Measurements from ENCODE around the gene LRRC59. TPM values are rescaled to one million over a fixed set of nuclear protein-coding genes. Genes with fewer than 3 reads are reported as not detected.

LRRC59 gene
- total and polyA plus RNA-seq, 2 of the 8 experiments (the other 6 are each of a cell fraction or from before 2014, with no cell fraction given), result 48.3 to 117 TPM

DNA sequence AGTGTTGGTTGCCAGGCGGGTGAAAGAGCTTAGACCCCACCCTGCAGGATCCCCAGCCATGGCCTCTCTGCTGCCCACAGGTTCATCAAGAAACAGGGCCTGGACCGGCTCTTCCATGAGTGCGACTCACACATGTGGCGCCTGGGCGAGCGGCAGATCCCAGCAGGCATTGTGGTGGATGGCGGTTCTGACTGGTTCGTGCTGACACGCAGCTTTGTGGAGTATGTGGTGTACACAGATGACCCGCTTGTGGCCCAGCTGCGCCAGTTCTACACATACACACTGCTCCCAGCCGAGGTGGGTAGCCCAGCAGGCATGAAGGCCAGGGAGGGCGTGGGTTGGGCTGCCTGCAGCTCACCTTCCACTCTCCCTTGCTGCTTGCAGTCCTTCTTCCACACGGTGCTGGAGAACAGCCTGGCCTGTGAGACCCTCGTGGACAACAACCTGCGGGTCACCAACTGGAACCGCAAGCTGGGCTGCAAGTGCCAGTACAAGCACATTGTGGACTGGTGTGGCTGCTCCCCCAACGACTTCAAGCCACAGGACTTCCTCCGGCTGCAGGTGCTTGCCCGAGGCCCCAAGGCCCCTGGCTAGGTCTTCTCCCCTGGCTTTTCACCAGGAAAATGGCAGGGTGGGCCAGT, 41.5 kb downstream of the LRRC59 start:
- no peak for FAIRE-seq
- H3K36me3 ChIP-seq (ENCODE audit: control insufficient read depth in 2 of 4, insufficient read depth in 4 of 4, low read length in 3 of 4), result peaks cover 14 to 54% (median 33%) of the 10 kb centered on the region in 4 experiments
- TF ChIP-seq CHD1 (IDR thresholded peaks at IDR 0.05; ENCODE audit: low read depth, low read length), result no peak
- TF ChIP-seq HDAC6 (IDR thresholded peaks at IDR 0.05; ENCODE audit: low read depth, low read length), result no peak
- TF ChIP-seq CEBPB (IDR thresholded peaks at IDR 0.05; ENCODE audit: low read depth, low read length), result no peak
- TF ChIP-seq, protein P1, sequence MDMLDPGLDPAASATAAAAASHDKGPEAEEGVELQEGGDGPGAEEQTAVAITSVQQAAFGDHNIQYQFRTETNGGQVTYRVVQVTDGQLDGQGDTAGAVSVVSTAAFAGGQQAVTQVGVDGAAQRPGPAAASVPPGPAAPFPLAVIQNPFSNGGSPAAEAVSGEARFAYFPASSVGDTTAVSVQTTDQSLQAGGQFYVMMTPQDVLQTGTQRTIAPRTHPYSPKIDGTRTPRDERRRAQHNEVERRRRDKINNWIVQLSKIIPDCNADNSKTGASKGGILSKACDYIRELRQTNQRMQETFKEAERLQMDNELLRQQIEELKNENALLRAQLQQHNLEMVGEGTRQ (IDR thresholded peaks at IDR 0.05; ENCODE audit: low read length), result no peak
- TF ChIP-seq BRCA1 (IDR thresholded peaks at IDR 0.05; ENCODE audit: low read depth, low read length), result no peak
- TF ChIP-seq, protein P2, sequence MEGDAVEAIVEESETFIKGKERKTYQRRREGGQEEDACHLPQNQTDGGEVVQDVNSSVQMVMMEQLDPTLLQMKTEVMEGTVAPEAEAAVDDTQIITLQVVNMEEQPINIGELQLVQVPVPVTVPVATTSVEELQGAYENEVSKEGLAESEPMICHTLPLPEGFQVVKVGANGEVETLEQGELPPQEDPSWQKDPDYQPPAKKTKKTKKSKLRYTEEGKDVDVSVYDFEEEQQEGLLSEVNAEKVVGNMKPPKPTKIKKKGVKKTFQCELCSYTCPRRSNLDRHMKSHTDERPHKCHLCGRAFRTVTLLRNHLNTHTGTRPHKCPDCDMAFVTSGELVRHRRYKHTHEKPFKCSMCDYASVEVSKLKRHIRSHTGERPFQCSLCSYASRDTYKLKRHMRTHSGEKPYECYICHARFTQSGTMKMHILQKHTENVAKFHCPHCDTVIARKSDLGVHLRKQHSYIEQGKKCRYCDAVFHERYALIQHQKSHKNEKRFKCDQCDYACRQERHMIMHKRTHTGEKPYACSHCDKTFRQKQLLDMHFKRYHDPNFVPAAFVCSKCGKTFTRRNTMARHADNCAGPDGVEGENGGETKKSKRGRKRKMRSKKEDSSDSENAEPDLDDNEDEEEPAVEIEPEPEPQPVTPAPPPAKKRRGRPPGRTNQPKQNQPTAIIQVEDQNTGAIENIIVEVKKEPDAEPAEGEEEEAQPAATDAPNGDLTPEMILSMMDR (IDR thresholded peaks at IDR 0.05; ENCODE audit: control extremely low read depth in 1 of 3, insufficient read depth in 1 of 3, low read depth in 1 of 3, low read length in 3 of 3), result no peak
- TF ChIP-seq ZNF274 (IDR thresholded peaks at IDR 0.05; ENCODE audit: borderline replicate concordance, extremely low read depth, low read length), result no peak
- no peak for TF ChIP-seq TCF12 (IDR thresholded peaks at IDR 0.05; ENCODE audit: low read depth, low read length)
- TF ChIP-seq, protein P3, sequence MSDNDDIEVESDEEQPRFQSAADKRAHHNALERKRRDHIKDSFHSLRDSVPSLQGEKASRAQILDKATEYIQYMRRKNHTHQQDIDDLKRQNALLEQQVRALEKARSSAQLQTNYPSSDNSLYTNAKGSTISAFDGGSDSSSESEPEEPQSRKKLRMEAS (IDR thresholded peaks at IDR 0.05), result no peak

More for the DNA sequence above, 41.5 kb downstream of the LRRC59 start:
- Histone ChIP-seq H3K9ac (replicated peaks in 1 of 4; ENCODE audit: extremely low read depth in 1 of 4, low read depth in 3 of 4, low read length in 3 of 4) (no peak overlapping the region), H3K14ac (ENCODE audit: insufficient read length) (no peak overlapping the region), H3K4me2 (ENCODE audit: insufficient read depth in 1 of 2, low read depth in 2 of 2, low read length in 2 of 2) (no peak overlapping the region), H3K79me2 (ENCODE audit: control insufficient read depth in 1 of 2, insufficient read depth in 2 of 2, low read length in 2 of 2) (no peaks in the 10 kb centered on the region), H3K23me2 (ENCODE audit: low read depth, low read length) (no peaks in the 10 kb centered on the region), H3K79me1 (ENCODE audit: low read depth, low read length) (peaks cover 5% of the 10 kb centered on the region; the same call in 1 of the 2 replicates), H2BK120ac (replicated peaks; ENCODE audit: low read depth, low read length) (no peak overlapping the region), H3K56ac (replicated peaks; ENCODE audit: insufficient read length, low read depth, low read length) (no peak overlapping the region), H3K23ac (ENCODE audit: insufficient read length) (no peak overlapping the region), H2BK20ac (ENCODE audit: low read length) (no peak overlapping the region), H2BK15ac (ENCODE audit: low read length) (no peak overlapping the region), H3K4ac (replicated peaks; ENCODE audit: insufficient read length, low read depth, low read length) (no peak overlapping the region), H3K4me3 (ENCODE audit: extremely low read depth in 1 of 4, insufficient read depth in 2 of 4, low read depth in 3 of 4, low read length in 4 of 4) (no peak overlapping the region), H2AFZ (ENCODE audit: low read length) (no peak overlapping the region), H2BK5ac (ENCODE audit: low read depth, low read length) (no peak overlapping the region), H3K27ac (ENCODE audit: low read depth, low read length) (no peak overlapping the region), H3K4me1 (replicated peaks in 1 of 4; ENCODE audit: control insufficient read depth in 3 of 4, insufficient read depth in 4 of 4, low read length in 3 of 4) (no peaks in the 10 kb centered on the region), H4K8ac (ENCODE audit: extremely low read depth, insufficient read depth, low read length) (no peak overlapping the region), H3K9me3 (ENCODE audit: insufficient read depth in 2 of 2, low read depth in 1 of 2, low read length in 1 of 2) (no peaks in the 10 kb centered on the region), H4K91ac (replicated peaks; ENCODE audit: insufficient read length, low read length) (no peak overlapping the region), H3K27me3 (replicated peaks in 1 of 4; ENCODE audit: control insufficient read depth in 3 of 4, extremely low read depth in 1 of 4, insufficient read depth in 3 of 4, low read length in 3 of 4) (no peaks in the 10 kb centered on the region), H2AK5ac (ENCODE audit: low read depth, low read length) (no peak overlapping the region), H4K5ac (ENCODE audit: insufficient read length, low read depth, low read length) (no peak overlapping the region), H4K20me1 (replicated peaks in 1 of 2; ENCODE audit: control insufficient read depth in 1 of 2, insufficient read depth in 2 of 2, low read length in 2 of 2) (peaks cover 2 to 17% of the 10 kb centered on the region in 2 experiments), H2BK12ac (ENCODE audit: low read depth, low read length) (no peak overlapping the region), H3K18ac (ENCODE audit: extremely low read depth, low read length) (no peak overlapping the region)
- no peak for DNase-seq (ENCODE audit: low read depth in 1 of 2, low spot score in 2 of 2)
- CTCF ChIA-PET (ENCODE audit: partially characterized antibody), result interaction anchor here (1.0 to 2.2 kb wide), 3 partner anchors 19 to 263 kb away, joined by 3 to 7 read pairs (median 3); no protein-coding TSS in a partner anchor
- POLR2A ChIA-PET (ENCODE audit: partially characterized antibody), result interaction anchor here (0.9 to 12.4 kb wide), 3 partner anchors 7 to 18 kb away, joined by 3 to 135 read pairs (median 5); partner anchors contain the start of genes EME1, MRPL27 and XYLT2
- WGBS, 2 experiments (ENCODE audit: extremely low coverage in 1 of 2, insufficient coverage in 1 of 2, insufficient read length in 1 of 2, insufficient replicate concordance in 2 of 2, low coverage in 1 of 2, low lambda C conversion rate in 2 of 2, missing lambda C conversion rate in 1 of 2), result 91% methylated on average over 18 of the region's 20 CpGs; no CpG with 5 or more reads in 1 of the 2 experiments
